ENCODE results near the gene CMIP.

CMIP gene

GRCh38 chr16:81700780-81701165, 256.2 kb downstream of the CMIP start:
- no CpG with 5 or more reads among the region's 4 CpGs for WGBS (ENCODE audit: extremely low coverage, insufficient coverage, insufficient read length)
- DNase-seq: no peak

GRCh38 chr16:81701296-81701970, 256.8 kb downstream of the CMIP start:
- no peak overlapping the region for H3K9ac ChIP-seq (ENCODE audit: low read length)
- no peak overlapping the region for H2BK120ac ChIP-seq (ENCODE audit: insufficient read depth, low read length, poor library complexity)
- H4K91ac ChIP-seq (ENCODE audit: low read depth, low read length): no peak overlapping the region
- H4K8ac ChIP-seq (ENCODE audit: low read depth, low read length): no peak overlapping the region
- H3K4me1 ChIP-seq (ENCODE audit: control insufficient read depth in 1 of 2, insufficient read depth in 2 of 2, low read length in 2 of 2): peaks cover 18 to 20% of the 10 kb centered on the region in 2 experiments
- no peak overlapping the region for H3K27ac ChIP-seq (ENCODE audit: low read depth, low read length)
- H3K4me3 ChIP-seq (ENCODE audit: low read depth, low read length): no peak overlapping the region
- H3K4ac ChIP-seq (ENCODE audit: low read depth, low read length): no peak overlapping the region
- no peaks in the 10 kb centered on the region for H3K9me3 ChIP-seq (ENCODE audit: insufficient read depth, low read depth, low read length)
- H3K79me2 ChIP-seq (ENCODE audit: control insufficient read depth, insufficient read depth, low read length, poor library complexity): no peaks in the 10 kb centered on the region
- no peak overlapping the region for H3K4me2 ChIP-seq (ENCODE audit: low read length)
- peaks cover 75 to 81% of the 10 kb centered on the region in 2 experiments for H3K36me3 ChIP-seq (ENCODE audit: control insufficient read depth in 1 of 2, insufficient read depth in 2 of 2, low read length in 2 of 2)
- no CpG with 5 or more reads among the region's 20 CpGs for WGBS (ENCODE audit: extremely low coverage, insufficient coverage, insufficient read length)
- no peak for DNase-seq
- no peak overlapping the region for H4K12ac ChIP-seq (ENCODE audit: low read depth, low read length)
- no peak overlapping the region for H3K14ac ChIP-seq (ENCODE audit: low read length)
- H2BK12ac ChIP-seq (ENCODE audit: low read length): no peak overlapping the region
- no peak overlapping the region for H3K18ac ChIP-seq (ENCODE audit: low read length)
- H3K27me3 ChIP-seq (ENCODE audit: insufficient read depth, low read length): no peaks in the 10 kb centered on the region
- H2AK5ac ChIP-seq (ENCODE audit: low read length): no peak overlapping the region
- no peak overlapping the region for H3K23ac ChIP-seq (ENCODE audit: low read length)
- no peak overlapping the region for H2BK5ac ChIP-seq (ENCODE audit: low read depth, low read length, poor library complexity)
- H2AFZ ChIP-seq (ENCODE audit: insufficient read depth, low read length, poor library complexity): no peak overlapping the region
- peaks cover 9% of the 10 kb centered on the region for H3K79me1 ChIP-seq (ENCODE audit: low read length)

More at GRCh38 chr16:81700780-81701165, 256.2 kb downstream of the CMIP start:
- no peak overlapping the region for H3K4me2 ChIP-seq (ENCODE audit: low read length)
- no peak overlapping the region for H2AK5ac ChIP-seq (ENCODE audit: low read length)
- no peak overlapping the region for H2BK12ac ChIP-seq (ENCODE audit: low read length)
- no peak overlapping the region for H3K4ac ChIP-seq (ENCODE audit: low read depth, low read length)
- no peak overlapping the region for H2BK5ac ChIP-seq (ENCODE audit: low read depth, low read length, poor library complexity)
- H3K79me2 ChIP-seq (ENCODE audit: control insufficient read depth, insufficient read depth, low read length, poor library complexity): no peaks in the 10 kb centered on the region
- no peaks in the 10 kb centered on the region for H3K9me3 ChIP-seq (ENCODE audit: insufficient read depth, low read depth, low read length)
- no peak overlapping the region for H2AFZ ChIP-seq (ENCODE audit: insufficient read depth, low read length, poor library complexity)
- no peak overlapping the region for H3K23ac ChIP-seq (ENCODE audit: low read length)
- no peak overlapping the region for H4K12ac ChIP-seq (ENCODE audit: low read depth, low read length)
- no peak overlapping the region for H4K8ac ChIP-seq (ENCODE audit: low read depth, low read length)
- H3K14ac ChIP-seq (ENCODE audit: low read length): no peak overlapping the region
- H3K4me1 ChIP-seq (ENCODE audit: control insufficient read depth in 1 of 2, insufficient read depth in 2 of 2, low read length in 2 of 2): peaks cover 12 to 16% of the 10 kb centered on the region in 2 experiments
- H3K4me3 ChIP-seq (ENCODE audit: low read depth, low read length): no peak overlapping the region
- no peaks in the 10 kb centered on the region for H3K27me3 ChIP-seq (ENCODE audit: insufficient read depth, low read length)
- no peak overlapping the region for H3K27ac ChIP-seq (ENCODE audit: low read depth, low read length)
- H3K79me1 ChIP-seq (ENCODE audit: low read length): peaks cover 4% of the 10 kb centered on the region
- H3K18ac ChIP-seq (ENCODE audit: low read length): no peak overlapping the region
- no peak overlapping the region for H3K9ac ChIP-seq (ENCODE audit: low read length)
- H2BK120ac ChIP-seq (ENCODE audit: insufficient read depth, low read length, poor library complexity): no peak overlapping the region
- no peak overlapping the region for H4K91ac ChIP-seq (ENCODE audit: low read depth, low read length)
- H3K36me3 ChIP-seq (ENCODE audit: control insufficient read depth in 1 of 2, insufficient read depth in 2 of 2, low read length in 2 of 2): peaks cover 74 to 80% of the 10 kb centered on the region in 2 experiments

- H2BK120ac ChIP-seq (ENCODE audit: insufficient read depth, low read length, poor library complexity): no peak overlapping the region
- peaks cover 19 to 25% of the 10 kb centered on the region in 2 experiments for H3K4me1 ChIP-seq (ENCODE audit: control insufficient read depth in 1 of 2, insufficient read depth in 2 of 2, low read length in 2 of 2)
- no peak overlapping the region for H4K12ac ChIP-seq (ENCODE audit: low read depth, low read length)
- no peak for DNase-seq
- H2AFZ ChIP-seq (ENCODE audit: insufficient read depth, low read length, poor library complexity): no peak overlapping the region
- no peak overlapping the region for H3K9ac ChIP-seq (ENCODE audit: low read length)
- H4K91ac ChIP-seq (ENCODE audit: low read depth, low read length): no peak overlapping the region
- H3K4ac ChIP-seq (ENCODE audit: low read depth, low read length): no peak overlapping the region
- no peak overlapping the region for H3K14ac ChIP-seq (ENCODE audit: low read length)
- no peaks in the 10 kb centered on the region for H3K79me2 ChIP-seq (ENCODE audit: control insufficient read depth, insufficient read depth, low read length, poor library complexity)
- H3K23ac ChIP-seq (ENCODE audit: low read length): no peak overlapping the region
- no peak overlapping the region for H2AK5ac ChIP-seq (ENCODE audit: low read length)
- no CpG with 5 or more reads among the region's 5 CpGs for whole genome bisulfite sequencing (ENCODE audit: extremely low coverage, insufficient coverage, insufficient read length)
- peak overlapping the region; percentile 32 for H2BK12ac ChIP-seq (ENCODE audit: low read length)
- H3K18ac ChIP-seq (ENCODE audit: low read length): no peak overlapping the region
- H3K4me3 ChIP-seq (ENCODE audit: low read depth, low read length): no peak overlapping the region
- H3K27me3 ChIP-seq (ENCODE audit: insufficient read depth, low read length): no peaks in the 10 kb centered on the region
- no peak overlapping the region for H3K27ac ChIP-seq (ENCODE audit: low read depth, low read length)
- no peak overlapping the region for H3K4me2 ChIP-seq (ENCODE audit: low read length)
- no peak overlapping the region for H4K8ac ChIP-seq (ENCODE audit: low read depth, low read length)
- no peak overlapping the region for H2BK5ac ChIP-seq (ENCODE audit: low read depth, low read length, poor library complexity)
- H3K79me1 ChIP-seq (ENCODE audit: low read length): peaks cover 10% of the 10 kb centered on the region
- peaks cover 78 to 82% of the 10 kb centered on the region in 2 experiments for H3K36me3 ChIP-seq (ENCODE audit: control insufficient read depth in 1 of 2, insufficient read depth in 2 of 2, low read length in 2 of 2)
- no peaks in the 10 kb centered on the region for H3K9me3 ChIP-seq (ENCODE audit: insufficient read depth, low read depth, low read length)
Observed at GRCh38 chr16:81702506-81702905, 257.9 kb downstream of the CMIP start.

- no peak overlapping the region for H3K4me2 ChIP-seq (ENCODE audit: low read length)
- peaks cover 22 to 28% of the 10 kb centered on the region in 2 experiments for H3K4me1 ChIP-seq (ENCODE audit: control insufficient read depth in 1 of 2, insufficient read depth in 2 of 2, low read length in 2 of 2)
- H3K36me3 ChIP-seq (ENCODE audit: control insufficient read depth in 1 of 2, insufficient read depth in 2 of 2, low read length in 2 of 2): peaks cover 78 to 83% of the 10 kb centered on the region in 2 experiments
- no peaks in the 10 kb centered on the region for H3K79me2 ChIP-seq (ENCODE audit: control insufficient read depth, insufficient read depth, low read length, poor library complexity)
- H3K23ac ChIP-seq (ENCODE audit: low read length): no peak overlapping the region
- no peak overlapping the region for H2AK5ac ChIP-seq (ENCODE audit: low read length)
- peak overlapping the region; percentile 35 for H3K18ac ChIP-seq (ENCODE audit: low read length)
- H3K14ac ChIP-seq (ENCODE audit: low read length): peak overlapping the region; percentile 16
- peak overlapping the region; percentile 11 for H2BK5ac ChIP-seq (ENCODE audit: low read depth, low read length, poor library complexity)
- peak; percentile 79 to 87 for DNase-seq
- no peak overlapping the region for H4K12ac ChIP-seq (ENCODE audit: low read depth, low read length)
- H3K27me3 ChIP-seq (ENCODE audit: insufficient read depth, low read length): no peaks in the 10 kb centered on the region
- no peak overlapping the region for H3K4me3 ChIP-seq (ENCODE audit: low read depth, low read length)
- H2AFZ ChIP-seq (ENCODE audit: insufficient read depth, low read length, poor library complexity): no peak overlapping the region
- no peaks in the 10 kb centered on the region for H3K9me3 ChIP-seq (ENCODE audit: insufficient read depth, low read depth, low read length)
- no CpG with 5 or more reads among the region's 27 CpGs for WGBS (ENCODE audit: extremely low coverage, insufficient coverage, insufficient read length)
- peak overlapping the region; percentile 14 for H2BK12ac ChIP-seq (ENCODE audit: low read length)
- peak overlapping the region; percentile 23 for H4K8ac ChIP-seq (ENCODE audit: low read depth, low read length)
- H3K9ac ChIP-seq (ENCODE audit: low read length): no peak overlapping the region
- peak overlapping the region; percentile 37 for H4K91ac ChIP-seq (ENCODE audit: low read depth, low read length)
- peaks cover 14% of the 10 kb centered on the region for H3K79me1 ChIP-seq (ENCODE audit: low read length)
- H3K4ac ChIP-seq (ENCODE audit: low read depth, low read length): no peak overlapping the region
- peak overlapping the region; percentile 8 for H2BK120ac ChIP-seq (ENCODE audit: insufficient read depth, low read length, poor library complexity)
- no peak overlapping the region for H3K27ac ChIP-seq (ENCODE audit: low read depth, low read length)
Observed at GRCh38 chr16:81703177-81704155, 258.9 kb downstream of the CMIP start.

Measured in trophoblast cell (in vitro differentiated cells and primary cell).